K562 (cell line): ENCODE measurements around the gene SLC10A3. TPM values are rescaled to one million over a fixed set of nuclear protein-coding genes. Genes with fewer than 3 reads are reported as not detected.

Experiments
- CBX5 ChIP-seq: IDR thresholded peaks from 2 replicates; pipeline ENCODE4 v1.6.1; 2014; ENCODE audit warnings: low read depth, borderline replicate concordance
- ELF4 ChIP-seq: fragments of 450-650 bp; formaldehyde crosslinking; IDR thresholded peaks from 2 replicates; pipeline ENCODE4 v1.4.0; 2022; ENCODE audit warnings: missing genetic modification characterization
- FOXA1 ChIP-seq: fragments of 450-650 bp; IDR thresholded peaks from 2 replicates; pipeline ENCODE4 v1.6.1; 2016; ENCODE audit warnings: mild to moderate bottlenecking, borderline replicate concordance
- MYC ChIP-seq, 2 experiments: fragments of 250-450 bp in 1 of 2; sonication (Bioruptor Pico) in 1 of 2; IDR thresholded peaks; 2 replicates each; pipeline versions ENCODE4 v1.5.1 to v1.6.1; 2012 to 2021; ENCODE audit warnings: low read depth in 2 of 2, borderline replicate concordance in 1 of 2, improper control_type of control experiment in 1 of 2, low read length in 1 of 2, mild to moderate bottlenecking in 1 of 2, moderate library complexity in 1 of 2
- POLR2AphosphoS5 ChIP-seq: IDR thresholded peaks from 2 replicates; pipeline ENCODE4 v1.6.1; 2011; ENCODE audit warnings: mild to moderate bottlenecking, low read depth, low read length, moderate library complexity; ENCODE audit not compliant: control insufficient read depth, insufficient read depth
- RBM25 ChIP-seq: fragments of 200-400 bp; formaldehyde crosslinking; IDR thresholded peaks from 2 replicates; pipeline ENCODE4 v1.6.1; 2018; ENCODE audit warnings: low read length, low read depth, moderate library complexity; ENCODE audit not compliant: severe bottlenecking
- THRB ChIP-seq: fragments of 450-650 bp; formaldehyde crosslinking; conservative IDR thresholded peaks from 2 replicates; pipeline ENCODE4 v1.4.0; 2022; ENCODE audit warnings: mild to moderate bottlenecking, missing genetic modification characterization
- ZNF224 ChIP-seq: sonication (generic); formaldehyde crosslinking; IDR thresholded peaks from 2 replicates; pipeline ENCODE4 v1.8.0; 2022; ENCODE audit warnings: mild to moderate bottlenecking, missing genetic modification reagents
- ZNF740 ChIP-seq, 3 experiments: fragments of 200-800 bp in 1 of 3; sonication (Bioruptor generic) in 1 of 3; sonication (generic) in 1 of 3; formaldehyde crosslinking in 1 of 3; IDR thresholded peaks; 2 replicates each; pipeline versions ENCODE4 v1.6.1 to v1.8.0; 2016 to 2022; ENCODE audit warnings: mild to moderate bottlenecking in 2 of 3, missing compliant biosample characterization in 2 of 3, missing genetic modification characterization in 2 of 3, missing genetic modification reagents in 1 of 3
- polyA plus RNA-seq, 8 experiments: library from polyadenylated mRNA; depleted of rRNA in 4 of 8; stranded (reverse) in 5 of 8; unstranded in 3 of 8; fragments of >200 nt; fragmentation: Nextera tagmentation in 2 of 8; fragmentation: Illumina TruSeq in 1 of 8; extraction: Ambion mirVana in 2 of 8; extraction: Trizol in 1 of 8; gene quantifications; 2 replicates each; pipeline versions ENCODE4 v1.2.1 to v1.2.3, GENCODE V29; 2011 to 2014; ENCODE audit warnings: inconsistent platforms in 1 of 8, missing spikeins in 1 of 8
- total RNA-seq, 7 experiments: library from RNA; depleted of rRNA in 6 of 7; stranded (reverse); fragments of >200 nt in 6 of 7; fragmentation: Illumina TruSeq in 2 of 7; extraction: Trizol in 2 of 7; gene quantifications; 2 replicates each; pipeline versions ENCODE4 v1.2.1 to v1.2.3, GENCODE V29; 2011 to 2021; ENCODE audit warnings: low replicate concordance in 1 of 7

The SLC10A3 gene
- total and polyA plus RNA-seq, 9 of the 15 experiments (the other 6 are each of a cell fraction or from before 2014, with no cell fraction given), result 5.2 to 30.6 (median 16.7) TPM

- no peak for TF ChIP-seq RBM25
- TF ChIP-seq ZNF740 (CRISPR knock-in tag; IDR thresholded peaks at IDR 0.05), result no peak
- TF ChIP-seq ZNF740 (tag; IDR thresholded peaks at IDR 0.05), result no peak
- no peak for TF ChIP-seq ZNF224
- TF ChIP-seq THRB (CRISPR knock-in tag), result no peak
- TF ChIP-seq MYC (IDR thresholded peaks at IDR 0.05; ENCODE audit: low read depth, low read length), result no peak
- no peak for TF ChIP-seq MYC (CRISPR knock-in tag; IDR thresholded peaks at IDR 0.05; ENCODE audit: borderline replicate concordance, low read depth)
- no peak for TF ChIP-seq CBX5
- no peak for TF ChIP-seq POLR2AphosphoS5
- TF ChIP-seq FOXA1, result no peak
- TF ChIP-seq ELF4 (CRISPR knock-in tag), result no peak
- TF ChIP-seq, all 486 proteins: peak for 74
These were observed 5.1 kb upstream of the SLC10A3 start (continued) for GRCh38 chrX:154495472-154495922.
